Measurements from ENCODE around the gene TAS1R1.

DNA sequence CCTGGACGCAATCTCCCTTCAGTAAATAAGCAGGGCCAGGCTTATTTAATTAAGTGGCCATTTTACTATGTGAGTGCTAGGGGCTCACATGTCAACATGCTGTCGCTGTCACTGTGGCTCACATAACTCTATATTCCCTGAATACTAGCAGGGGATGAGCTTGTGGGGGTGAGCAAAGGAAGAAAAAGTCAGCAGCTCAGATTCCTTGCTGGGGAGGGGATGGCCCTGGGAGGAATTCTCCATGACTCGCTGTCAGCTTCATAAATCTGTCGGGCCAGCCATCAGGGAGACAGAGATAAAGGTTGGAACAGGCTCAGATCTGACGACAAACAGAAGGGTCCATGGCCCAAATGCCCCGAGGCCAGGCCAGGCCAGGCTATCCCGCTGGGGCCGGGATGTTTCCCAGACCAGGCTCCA is 37.7 kb upstream of the TAS1R1 start:
- TF ChIP-seq, protein P1, sequence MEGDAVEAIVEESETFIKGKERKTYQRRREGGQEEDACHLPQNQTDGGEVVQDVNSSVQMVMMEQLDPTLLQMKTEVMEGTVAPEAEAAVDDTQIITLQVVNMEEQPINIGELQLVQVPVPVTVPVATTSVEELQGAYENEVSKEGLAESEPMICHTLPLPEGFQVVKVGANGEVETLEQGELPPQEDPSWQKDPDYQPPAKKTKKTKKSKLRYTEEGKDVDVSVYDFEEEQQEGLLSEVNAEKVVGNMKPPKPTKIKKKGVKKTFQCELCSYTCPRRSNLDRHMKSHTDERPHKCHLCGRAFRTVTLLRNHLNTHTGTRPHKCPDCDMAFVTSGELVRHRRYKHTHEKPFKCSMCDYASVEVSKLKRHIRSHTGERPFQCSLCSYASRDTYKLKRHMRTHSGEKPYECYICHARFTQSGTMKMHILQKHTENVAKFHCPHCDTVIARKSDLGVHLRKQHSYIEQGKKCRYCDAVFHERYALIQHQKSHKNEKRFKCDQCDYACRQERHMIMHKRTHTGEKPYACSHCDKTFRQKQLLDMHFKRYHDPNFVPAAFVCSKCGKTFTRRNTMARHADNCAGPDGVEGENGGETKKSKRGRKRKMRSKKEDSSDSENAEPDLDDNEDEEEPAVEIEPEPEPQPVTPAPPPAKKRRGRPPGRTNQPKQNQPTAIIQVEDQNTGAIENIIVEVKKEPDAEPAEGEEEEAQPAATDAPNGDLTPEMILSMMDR (IDR thresholded peaks at IDR 0.05; ENCODE audit: insufficient read depth, low read length, poor library complexity, severe bottlenecking), result no peak
- TF ChIP-seq EZH2phosphoT487 (conservative IDR thresholded peaks at IDR 0.05; ENCODE audit: low read length), result no peak
